ENCODE results near the gene ENTPD2.

The ENTPD2 gene

GRCh38 chr9:137026828-137027227 is 27.0 kb downstream of the ENTPD2 start:
- no peak for DNase-seq (ENCODE audit: extremely low spot score)
- no peak for TF ChIP-seq SP1 (IDR thresholded peaks at IDR 0.05)
- TF ChIP-seq NFRKB (IDR thresholded peaks at IDR 0.05), result no peak
- TF ChIP-seq LEF1 (IDR thresholded peaks at IDR 0.05; ENCODE audit: borderline replicate concordance), result no peak
- no peak for TF ChIP-seq CTBP1 (IDR thresholded peaks at IDR 0.05; ENCODE audit: borderline replicate concordance)
- CTCF ChIA-PET, result no interaction called here
- POLR2A ChIA-PET, result interaction anchor here (1.0 to 1.7 kb wide), 3 partner anchors 34 to 103 kb away, joined by 4 to 8 read pairs (median 8); partner anchors contain the start of gene PAXX

- DNase-seq (ENCODE audit: extremely low spot score), result no peak
- ChIA-PET CTCF (no interaction called here), POLR2A (interaction anchor here (1.0 to 1.7 kb wide), 2 partner anchors 34 to 104 kb away, joined by 8 read pairs; partner anchors contain the start of gene PAXX)
- TF ChIP-seq SUZ12 (IDR thresholded peaks at IDR 0.05) (no peak), ELF4 (IDR thresholded peaks at IDR 0.05) (no peak), ARNT (IDR thresholded peaks at IDR 0.05) (no peak), CTBP1 (IDR thresholded peaks at IDR 0.05; ENCODE audit: borderline replicate concordance) (no peak), L3MBTL2 (conservative IDR thresholded peaks at IDR 0.05) (no peak), FOXM1 (IDR thresholded peaks at IDR 0.05; ENCODE audit: borderline replicate concordance) (no peak), PKNOX1 (IDR thresholded peaks at IDR 0.05) (no peak), FOXA1 (IDR thresholded peaks at IDR 0.05) (no peak), FOXK2 (IDR thresholded peaks at IDR 0.05) (no peak), ZNF384 (IDR thresholded peaks at IDR 0.05) (no peak)
Measured at GRCh38 chr9:137026384-137026783, 27.5 kb downstream of the ENTPD2 start.

- ChIA-PET CTCF (no interaction called here), POLR2A (interaction anchor here (1.0 kb wide), 1 partner anchor 215 kb away, joined by 3 read pairs; no protein-coding TSS in a partner anchor)
- TF ChIP-seq SP1 (IDR thresholded peaks at IDR 0.05) (no peak), ARNT (IDR thresholded peaks at IDR 0.05) (no peak), ZNF384 (IDR thresholded peaks at IDR 0.05) (no peak), HDGF (IDR thresholded peaks at IDR 0.05; ENCODE audit: borderline replicate concordance) (no peak), LEF1 (IDR thresholded peaks at IDR 0.05; ENCODE audit: borderline replicate concordance) (no peak), FOXA1 (IDR thresholded peaks at IDR 0.05) (no peak), L3MBTL2 (conservative IDR thresholded peaks at IDR 0.05) (no peak)
- DNase-seq (ENCODE audit: extremely low spot score), result no peak
Measured at GRCh38 chr9:137025517-137025966, 28.3 kb downstream of the ENTPD2 start.

GRCh38 chr9:137023583-137023991 is 30.3 kb downstream of the ENTPD2 start:
- CTCF ChIA-PET, result interaction anchor here (1.9 kb wide), 1 partner anchor 76 kb away, joined by 5 read pairs; no protein-coding TSS in a partner anchor
- POLR2A ChIA-PET, result interaction anchor here (1.4 kb wide), 1 partner anchor 73 kb away, joined by 3 read pairs; no protein-coding TSS in a partner anchor
- no peak for TF ChIP-seq LEF1 (IDR thresholded peaks at IDR 0.05; ENCODE audit: borderline replicate concordance)
- DNase-seq (ENCODE audit: extremely low spot score), result no peak

GRCh38 chr9:137023157-137023556 is 30.7 kb downstream of the ENTPD2 start:
- CTCF ChIA-PET, result interaction anchor here (1.2 to 1.9 kb wide), 2 partner anchors 12 to 75 kb away, joined by 5 read pairs; no protein-coding TSS in a partner anchor
- no peak for DNase-seq (ENCODE audit: extremely low spot score)
- POLR2A ChIA-PET, result interaction anchor here (1.2 to 1.4 kb wide), 2 partner anchors 30 to 72 kb away, joined by 3 read pairs; no protein-coding TSS in a partner anchor
- TF ChIP-seq ZNF384 (IDR thresholded peaks at IDR 0.05) (no peak), FOXK2 (IDR thresholded peaks at IDR 0.05) (no peak), FOXA1 (IDR thresholded peaks at IDR 0.05) (no peak), CTBP1 (IDR thresholded peaks at IDR 0.05; ENCODE audit: borderline replicate concordance) (no peak), L3MBTL2 (conservative IDR thresholded peaks at IDR 0.05) (no peak), SUZ12 (IDR thresholded peaks at IDR 0.05) (no peak), PKNOX1 (IDR thresholded peaks at IDR 0.05) (no peak), HDGF (IDR thresholded peaks at IDR 0.05; ENCODE audit: borderline replicate concordance) (no peak), FOXM1 (IDR thresholded peaks at IDR 0.05; ENCODE audit: borderline replicate concordance) (no peak), SP1 (IDR thresholded peaks at IDR 0.05) (no peak), ELF4 (IDR thresholded peaks at IDR 0.05) (no peak), NFRKB (IDR thresholded peaks at IDR 0.05) (no peak), BHLHE40 (IDR thresholded peaks at IDR 0.05; ENCODE audit: borderline replicate concordance) (no peak)

GRCh38 chr9:137022662-137023008 is 31.2 kb downstream of the ENTPD2 start:
- CTCF ChIA-PET, result interaction anchor here (1.2 to 1.9 kb wide), 2 partner anchors 13 to 75 kb away, joined by 5 read pairs; no protein-coding TSS in a partner anchor
- TF ChIP-seq BHLHE40 (IDR thresholded peaks at IDR 0.05; ENCODE audit: borderline replicate concordance) (no peak), CTBP1 (IDR thresholded peaks at IDR 0.05; ENCODE audit: borderline replicate concordance) (no peak), FOXA1 (IDR thresholded peaks at IDR 0.05) (no peak), HDGF (IDR thresholded peaks at IDR 0.05; ENCODE audit: borderline replicate concordance) (no peak), LEF1 (IDR thresholded peaks at IDR 0.05; ENCODE audit: borderline replicate concordance) (no peak), SP1 (IDR thresholded peaks at IDR 0.05) (no peak), FOXM1 (IDR thresholded peaks at IDR 0.05; ENCODE audit: borderline replicate concordance) (no peak), L3MBTL2 (conservative IDR thresholded peaks at IDR 0.05) (no peak), TARDBP (IDR thresholded peaks at IDR 0.05) (no peak), FOXK2 (IDR thresholded peaks at IDR 0.05) (no peak), PKNOX1 (IDR thresholded peaks at IDR 0.05) (no peak), NFRKB (IDR thresholded peaks at IDR 0.05) (no peak)
- POLR2A ChIA-PET, result interaction anchor here (1.2 to 1.4 kb wide), 2 partner anchors 30 to 72 kb away, joined by 3 read pairs; no protein-coding TSS in a partner anchor
- no peak for DNase-seq (ENCODE audit: extremely low spot score)

Data from HEK293T (cell line).